Osteoblast (primary cell): Measurements from ENCODE around the gene EXOC4. TPM values are rescaled to one million over a fixed set of nuclear protein-coding genes. Genes with fewer than 3 reads are reported as not detected.

Experiments
- DNase-seq: peaks from one replicate; pipeline ENCODE4 v3.0.0; 2011; ENCODE audit warnings: low spot score, mixed read lengths; ENCODE audit not compliant: insufficient read length; ENCODE audit errors: missing footprints
- H2AFZ ChIP-seq: 2 replicates; pipeline ENCODE4 v1.6.0; 2011; ENCODE audit warnings: mild to moderate bottlenecking, low read length
- H3K27ac ChIP-seq: 2 replicates; pipeline ENCODE4 v1.5.1; 2011; ENCODE audit warnings: mild to moderate bottlenecking, low read depth, low read length, moderate library complexity
- H3K27me3 ChIP-seq: 2 replicates; pipeline ENCODE4 v1.6.0; 2012; ENCODE audit warnings: mild to moderate bottlenecking, control low read depth, inconsistent platforms, low read length, moderate library complexity; ENCODE audit not compliant: insufficient read depth
- H3K36me3 ChIP-seq: 2 replicates; pipeline ENCODE4 v1.5.1; 2011; ENCODE audit warnings: mild to moderate bottlenecking, low read length, control low read depth, moderate library complexity; ENCODE audit not compliant: insufficient read depth
- H3K4me1 ChIP-seq: 2 replicates; pipeline ENCODE4 v1.5.1; 2011; ENCODE audit warnings: mild to moderate bottlenecking, low read length, control low read depth, moderate library complexity; ENCODE audit not compliant: insufficient read depth
- H3K4me2 ChIP-seq: 2 replicates; pipeline ENCODE4 v1.6.0; 2011; ENCODE audit warnings: mild to moderate bottlenecking, low read length; ENCODE audit not compliant: insufficient read depth
- H3K4me3 ChIP-seq: fragments of 200-600 bp; sonication (generic); 3 replicates; pipeline ENCODE4 v1.5.1; 2012; ENCODE audit warnings: mild to moderate bottlenecking, low read length, inconsistent platforms; ENCODE audit not compliant: insufficient read depth
- H3K79me2 ChIP-seq: 2 replicates; pipeline ENCODE4 v1.6.0; 2012; ENCODE audit warnings: mild to moderate bottlenecking, low read length, control low read depth, inconsistent platforms; ENCODE audit not compliant: insufficient read depth
- H3K9me3 ChIP-seq: 2 replicates; pipeline ENCODE4 v1.5.1; 2011; ENCODE audit warnings: low read depth, low read length, control low read depth
- H4K20me1 ChIP-seq: 2 replicates; pipeline ENCODE4 v1.6.0; 2012; ENCODE audit warnings: mild to moderate bottlenecking, low read length, control low read depth; ENCODE audit not compliant: insufficient read depth
- CTCF ChIP-seq: IDR thresholded peaks from 2 replicates; pipeline ENCODE4 v1.5.1; 2011; ENCODE audit warnings: mild to moderate bottlenecking, low read depth, low read length, moderate library complexity; ENCODE audit errors: extremely low read depth
- total RNA-seq: library from RNA; depleted of rRNA; stranded (reverse); fragments of >200 nt; gene quantifications from 2 replicates; pipeline ENCODE4 v1.2.3, GENCODE V29; 2012

Gene EXOC4
- total RNA-seq, 1 donor = 134 TPM

- Histone ChIP-seq H3K79me2 (no peaks in the 10 kb centered on the region), H3K27me3 (no peaks in the 10 kb centered on the region), H3K27ac (no peak overlapping the region), H3K9me3 (no peaks in the 10 kb centered on the region), H3K4me2 (no peak overlapping the region), H4K20me1 (peaks cover 2% of the 10 kb centered on the region), H2AFZ (no peak overlapping the region), H3K36me3 (no peaks in the 10 kb centered on the region), H3K4me3 (no peak overlapping the region), H3K4me1 (no peaks in the 10 kb centered on the region)
- TF ChIP-seq CTCF = no peak
- no peak for DNase-seq
Measured at GRCh38 chr7:133497061-133497460, 244.2 kb downstream of the EXOC4 start.

- no peak for TF ChIP-seq CTCF
- Histone ChIP-seq H3K36me3 (no peaks in the 10 kb centered on the region), H2AFZ (no peak overlapping the region), H3K27ac (no peak overlapping the region), H3K4me1 (peaks cover 4% of the 10 kb centered on the region), H3K9me3 (no peaks in the 10 kb centered on the region), H3K27me3 (no peaks in the 10 kb centered on the region), H3K4me2 (no peak overlapping the region), H3K4me3 (no peak overlapping the region), H3K79me2 (no peaks in the 10 kb centered on the region), H4K20me1 (peaks cover 2% of the 10 kb centered on the region)
- no peak for DNase-seq
Measured at GRCh38 chr7:133501771-133502170, 248.9 kb downstream of the EXOC4 start.

GRCh38 chr7:133502498-133502897, 249.6 kb downstream of the EXOC4 start:
- Histone ChIP-seq H3K79me2 (no peaks in the 10 kb centered on the region), H4K20me1 (peaks cover 2% of the 10 kb centered on the region), H3K27me3 (no peaks in the 10 kb centered on the region), H2AFZ (no peak overlapping the region), H3K4me1 (peaks cover 4% of the 10 kb centered on the region), H3K36me3 (no peaks in the 10 kb centered on the region), H3K4me3 (no peak overlapping the region), H3K4me2 (no peak overlapping the region), H3K9me3 (no peaks in the 10 kb centered on the region), H3K27ac (no peak overlapping the region)
- no peak for DNase-seq
- no peak for TF ChIP-seq CTCF

GRCh38 chr7:133502972-133503371, 250.1 kb downstream of the EXOC4 start:
- H4K20me1 ChIP-seq = peaks cover 2% of the 10 kb centered on the region
- no peak for DNase-seq
- H3K4me1 ChIP-seq = peaks cover 4% of the 10 kb centered on the region
- H3K36me3 ChIP-seq = no peaks in the 10 kb centered on the region
- H3K4me3 ChIP-seq = no peak overlapping the region
- no peak overlapping the region for H2AFZ ChIP-seq
- no peaks in the 10 kb centered on the region for H3K9me3 ChIP-seq
- H3K4me2 ChIP-seq = no peak overlapping the region
- no peak for TF ChIP-seq CTCF
- H3K27ac ChIP-seq = no peak overlapping the region
- no peaks in the 10 kb centered on the region for H3K27me3 ChIP-seq
- H3K79me2 ChIP-seq = no peaks in the 10 kb centered on the region
